Keratinocyte (primary cell): Measurements from ENCODE around the gene USP9X. TPM values are rescaled to one million over a fixed set of nuclear protein-coding genes. Genes with fewer than 3 reads are reported as not detected.

ENCODE experiments used
- DNase-seq: peaks from one replicate; pipeline ENCODE4 v3.0.0-alpha.2; 2011; ENCODE audit warnings: low read depth, missing footprints, low spot score
- FAIRE-seq: peaks from 2 replicates; lab custom pipeline; 2011; peaks lifted over from hg19 to GRCh38; lab: Jason Lieb, UNC
- H2AFZ ChIP-seq: 2 replicates; pipeline ENCODE4 v1.6.0; 2012; ENCODE audit warnings: low read length, control low read depth, inconsistent platforms; ENCODE audit not compliant: control insufficient read depth
- H3K27ac ChIP-seq: 2 replicates; pipeline ENCODE4 v1.5.1; 2011; ENCODE audit warnings: low read length; ENCODE audit not compliant: control insufficient read depth, insufficient read depth
- H3K27me3 ChIP-seq: 3 replicates; pipeline ENCODE4 v1.6.0; 2011; ENCODE audit warnings: low read length; ENCODE audit not compliant: control insufficient read depth, insufficient read depth; ENCODE audit errors: extremely low read depth
- H3K36me3 ChIP-seq, 2 experiments: 2 replicates in 1 of 2; 3 replicates in 1 of 2; pipeline ENCODE4 v1.5.1; 2011; ENCODE audit warnings: low read length in 2 of 2, mild to moderate bottlenecking in 1 of 2; ENCODE audit not compliant: control insufficient read depth in 2 of 2, insufficient read depth in 2 of 2; ENCODE audit errors: extremely low read depth in 1 of 2
- H3K4me1 ChIP-seq: 3 replicates; pipeline ENCODE4 v1.5.1; 2011; ENCODE audit warnings: low read length; ENCODE audit not compliant: control insufficient read depth, insufficient read depth; ENCODE audit errors: extremely low read depth
- H3K4me2 ChIP-seq: 3 replicates; pipeline ENCODE4 v1.6.0; 2011; ENCODE audit warnings: low read depth, low read length; ENCODE audit not compliant: control insufficient read depth, insufficient read depth; ENCODE audit errors: extremely low read depth
- H3K4me3 ChIP-seq, 3 experiments: fragments of 200-600 bp in 1 of 3; sonication (generic) in 1 of 3; 2 replicates in 2 of 3; 3 replicates in 1 of 3; pipeline ENCODE4 v1.5.1; 2011 to 2016; ENCODE audit warnings: low read length in 3 of 3, mild to moderate bottlenecking in 3 of 3, control low read depth in 2 of 3, inconsistent platforms in 1 of 3, low read depth in 1 of 3, mixed read lengths in 1 of 3, mixed run types in 1 of 3, moderate library complexity in 1 of 3; ENCODE audit not compliant: control insufficient read depth in 2 of 3, insufficient read depth in 2 of 3; ENCODE audit errors: extremely low read depth in 1 of 3
- H3K79me2 ChIP-seq: 2 replicates; pipeline ENCODE4 v1.6.0; 2012; ENCODE audit warnings: low read length; ENCODE audit not compliant: control insufficient read depth, insufficient read depth
- H3K9ac ChIP-seq: 3 replicates; pipeline ENCODE4 v1.6.0; 2011; ENCODE audit warnings: low read length; ENCODE audit not compliant: control insufficient read depth, insufficient read depth; ENCODE audit errors: extremely low read depth
- H3K9me1 ChIP-seq: 3 replicates; pipeline ENCODE4 v1.6.0; 2011; ENCODE audit warnings: low read length; ENCODE audit not compliant: control insufficient read depth, insufficient read depth; ENCODE audit errors: extremely low read depth
- H3K9me3 ChIP-seq: 2 replicates; pipeline ENCODE4 v1.5.1; 2012; ENCODE audit warnings: low read depth, low read length; ENCODE audit not compliant: control insufficient read depth
- H4K20me1 ChIP-seq: 3 replicates; pipeline ENCODE4 v1.6.0; 2011; ENCODE audit warnings: low read length; ENCODE audit not compliant: control insufficient read depth, insufficient read depth; ENCODE audit errors: extremely low read depth
- EZH2 ChIP-seq: IDR thresholded peaks from one replicate; pipeline ENCODE4 v1.6.1; 2012; ENCODE audit warnings: inconsistent platforms, mild to moderate bottlenecking, low read length, moderate library complexity
- dilution Hi-C: fragments of 300-500 bp; cut with MboI; formaldehyde crosslinking; loops from one replicate; pipeline ENCODE4 v1.7.0; 2020; ENCODE audit warnings: low sequenced_read_pairs; ENCODE audit not compliant: extremely low pct_ligation_motif_present
- polyA plus RNA-seq, 5 experiments: library from polyadenylated mRNA; depleted of rRNA in 3 of 5; stranded (reverse) in 3 of 5; stranded (forward) in 1 of 5; unstranded in 1 of 5; fragments of >200 nt; gene quantifications; 1 replicate in 1 of 5; 2 replicates in 3 of 5; 3 replicates in 1 of 5; pipeline versions ENCODE4 v1.2.1 to v1.2.3, GENCODE V29; 2011 to 2012; ENCODE audit warnings: missing spikeins in 2 of 5, low read depth in 1 of 5, low replicate concordance in 1 of 5
- TF ChIP-seq, protein P1 (sequence below), 3 experiments: IDR thresholded peaks in 1 of 3; conservative IDR thresholded peaks in 1 of 3; optimal IDR thresholded peaks in 1 of 3; 2 replicates in 2 of 3; 3 replicates in 1 of 3; pipeline versions ENCODE3 to v1.5.1; 2011; ENCODE audit warnings: low read length in 3 of 3, mild to moderate bottlenecking in 3 of 3, moderate library complexity in 2 of 3, control low read depth in 1 of 3, inconsistent platforms in 1 of 3; ENCODE audit not compliant: insufficient read depth in 2 of 3; ENCODE audit errors: extremely low read depth in 1 of 3

The USP9X gene
- polyA plus RNA-seq, 1 donor (not counting 4 experiments of a cell fraction or from before 2014, with no cell fraction given), result 44.8 TPM

DNA sequence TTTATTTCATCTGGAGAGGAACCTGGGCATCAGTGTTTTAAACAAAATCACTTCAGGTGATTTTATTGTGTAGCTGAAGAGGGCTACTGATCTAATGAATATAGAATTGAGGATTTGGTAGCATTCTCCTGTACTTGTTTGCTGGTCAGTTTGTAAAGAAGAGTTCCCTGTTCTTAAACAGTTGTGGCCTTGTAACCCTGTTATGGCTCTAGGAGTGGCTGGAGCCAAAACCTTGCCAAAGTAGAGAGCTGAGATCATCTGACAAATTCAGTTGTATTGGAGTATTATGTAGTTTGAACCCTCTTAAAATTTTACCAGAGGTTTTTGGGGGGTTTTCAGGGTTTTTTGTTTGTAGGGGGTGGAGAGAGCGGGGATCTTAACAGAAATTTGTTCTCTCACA lies 36.5 kb downstream of the USP9X start:
- H3K9ac ChIP-seq, result no peak overlapping the region
- H3K79me2 ChIP-seq, result peaks cover 93% of the 10 kb centered on the region
- no peaks in the 10 kb centered on the region for H3K9me3 ChIP-seq
- peaks cover 20% of the 10 kb centered on the region for H4K20me1 ChIP-seq
- peaks cover 9% of the 10 kb centered on the region for H3K4me1 ChIP-seq
- H3K9me1 ChIP-seq, result no peaks in the 10 kb centered on the region
- TF ChIP-seq EZH2, result no peak
- TF ChIP-seq, protein P1, sequence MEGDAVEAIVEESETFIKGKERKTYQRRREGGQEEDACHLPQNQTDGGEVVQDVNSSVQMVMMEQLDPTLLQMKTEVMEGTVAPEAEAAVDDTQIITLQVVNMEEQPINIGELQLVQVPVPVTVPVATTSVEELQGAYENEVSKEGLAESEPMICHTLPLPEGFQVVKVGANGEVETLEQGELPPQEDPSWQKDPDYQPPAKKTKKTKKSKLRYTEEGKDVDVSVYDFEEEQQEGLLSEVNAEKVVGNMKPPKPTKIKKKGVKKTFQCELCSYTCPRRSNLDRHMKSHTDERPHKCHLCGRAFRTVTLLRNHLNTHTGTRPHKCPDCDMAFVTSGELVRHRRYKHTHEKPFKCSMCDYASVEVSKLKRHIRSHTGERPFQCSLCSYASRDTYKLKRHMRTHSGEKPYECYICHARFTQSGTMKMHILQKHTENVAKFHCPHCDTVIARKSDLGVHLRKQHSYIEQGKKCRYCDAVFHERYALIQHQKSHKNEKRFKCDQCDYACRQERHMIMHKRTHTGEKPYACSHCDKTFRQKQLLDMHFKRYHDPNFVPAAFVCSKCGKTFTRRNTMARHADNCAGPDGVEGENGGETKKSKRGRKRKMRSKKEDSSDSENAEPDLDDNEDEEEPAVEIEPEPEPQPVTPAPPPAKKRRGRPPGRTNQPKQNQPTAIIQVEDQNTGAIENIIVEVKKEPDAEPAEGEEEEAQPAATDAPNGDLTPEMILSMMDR (optimal IDR thresholded peaks at IDR 0.05 in 1 of 3, IDR thresholded peaks at IDR 0.05 in 1 of 3, conservative IDR thresholded peaks at IDR 0.05 in 1 of 3; ENCODE audit: extremely low read depth in 1 of 3, insufficient read depth in 2 of 3, low read length in 3 of 3), result no peak
- FAIRE-seq (no peak), DNase-seq (no peak)
- H3K27ac ChIP-seq, result no peak overlapping the region
- dilution Hi-C loops, result no loop called here
- no peaks in the 10 kb centered on the region for H3K27me3 ChIP-seq
- no peak overlapping the region for H3K4me2 ChIP-seq
- H3K36me3 ChIP-seq, result no peaks in the 10 kb centered on the region
- no peak overlapping the region for H2AFZ ChIP-seq
- no peak overlapping the region for H3K4me3 ChIP-seq

DNA sequence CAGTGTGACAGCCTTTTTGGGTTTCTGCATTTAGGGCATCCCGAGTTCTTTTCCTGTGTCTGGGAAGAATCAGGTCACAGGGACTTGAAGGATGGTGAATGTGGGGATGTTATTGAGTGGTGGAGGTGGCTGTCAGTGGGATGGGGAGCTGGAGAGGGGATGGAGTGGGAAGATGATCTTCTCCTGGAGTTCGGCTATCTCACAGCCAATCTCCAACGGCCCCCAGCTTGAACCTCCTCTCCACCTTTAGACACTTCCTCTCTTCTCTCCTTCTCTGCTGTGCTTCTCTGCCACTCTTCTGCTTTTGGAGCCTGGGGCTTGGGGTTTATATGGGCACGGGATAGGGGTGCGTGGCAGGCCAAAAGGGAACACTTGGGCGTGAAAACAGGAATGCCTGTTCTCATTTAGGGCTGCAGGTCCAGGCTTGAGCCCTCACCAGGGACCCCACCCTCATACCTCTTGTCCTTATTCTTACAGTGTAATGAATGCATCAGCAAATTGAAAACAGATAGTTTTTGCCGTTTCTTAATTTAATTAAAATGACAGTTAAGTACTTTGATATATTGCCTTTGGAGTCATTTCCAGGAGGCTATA lies 37.5 kb downstream of the USP9X start:
- Histone ChIP-seq H2AFZ (no peak overlapping the region), H3K4me2 (no peak overlapping the region), H3K79me2 (peaks cover 92% of the 10 kb centered on the region), H3K9ac (no peak overlapping the region), H3K4me1 (peaks cover 8% of the 10 kb centered on the region), H3K27ac (no peak overlapping the region), H3K9me1 (no peaks in the 10 kb centered on the region), H3K4me3 (no peak overlapping the region), H3K9me3 (no peaks in the 10 kb centered on the region), H4K20me1 (peaks cover 25% of the 10 kb centered on the region), H3K36me3 (no peaks in the 10 kb centered on the region), H3K27me3 (no peaks in the 10 kb centered on the region)
- TF ChIP-seq, protein P1 (optimal IDR thresholded peaks at IDR 0.05 in 1 of 3, IDR thresholded peaks at IDR 0.05 in 1 of 3, conservative IDR thresholded peaks at IDR 0.05 in 1 of 3; ENCODE audit: extremely low read depth in 1 of 3, insufficient read depth in 2 of 3, low read length in 3 of 3), result no peak
- TF ChIP-seq EZH2, result no peak
- DNase-seq, result no peak
- FAIRE-seq, result peak; percentile 13
- dilution Hi-C loops, result no loop called here
